Nephron (organoid): ENCODE data around the gene PALS1.
A peak's percentile ranks its signal among the peaks of the same experiment; 100 is the strongest.

Experiments used
- H3K27ac Mint-ChIP-seq, 3 experiments: 2 replicates each; pipeline ENCODE4 v1.8.0; 2020; ENCODE audit warnings: mixed read lengths in 3 of 3, mild to moderate bottlenecking in 2 of 3, moderate library complexity in 1 of 3
- H3K27me3 Mint-ChIP-seq: 2 replicates; pipeline ENCODE4 v1.8.0; 2021; ENCODE audit warnings: low read depth, mild to moderate bottlenecking, moderate library complexity, mixed read lengths
- H3K36me3 Mint-ChIP-seq: 2 replicates; pipeline ENCODE4 v1.8.0; 2020; ENCODE audit warnings: low read depth, mixed read lengths
- H3K4me1 Mint-ChIP-seq: 2 replicates; pipeline ENCODE4 v1.8.0; 2020; ENCODE audit warnings: mixed read lengths
- H3K4me3 Mint-ChIP-seq, 3 experiments: 2 replicates each; pipeline ENCODE4 v1.8.0; 2020; ENCODE audit warnings: mild to moderate bottlenecking in 3 of 3, mixed read lengths in 3 of 3, moderate library complexity in 2 of 3
- H3K9me3 Mint-ChIP-seq: 2 replicates; pipeline ENCODE4 v1.8.0; 2020; ENCODE audit warnings: mixed read lengths
- TF ChIP-seq, protein P1 (sequence below), 3 experiments: fragments of 200-600 bp; sonication (generic); IDR thresholded peaks; one replicate each; pipeline ENCODE4 v1.5.0; 2021; ENCODE audit warnings: antibody characterized with exemption in 3 of 3; ENCODE audit not compliant: unreplicated experiment in 3 of 3

The PALS1 gene

DNA sequence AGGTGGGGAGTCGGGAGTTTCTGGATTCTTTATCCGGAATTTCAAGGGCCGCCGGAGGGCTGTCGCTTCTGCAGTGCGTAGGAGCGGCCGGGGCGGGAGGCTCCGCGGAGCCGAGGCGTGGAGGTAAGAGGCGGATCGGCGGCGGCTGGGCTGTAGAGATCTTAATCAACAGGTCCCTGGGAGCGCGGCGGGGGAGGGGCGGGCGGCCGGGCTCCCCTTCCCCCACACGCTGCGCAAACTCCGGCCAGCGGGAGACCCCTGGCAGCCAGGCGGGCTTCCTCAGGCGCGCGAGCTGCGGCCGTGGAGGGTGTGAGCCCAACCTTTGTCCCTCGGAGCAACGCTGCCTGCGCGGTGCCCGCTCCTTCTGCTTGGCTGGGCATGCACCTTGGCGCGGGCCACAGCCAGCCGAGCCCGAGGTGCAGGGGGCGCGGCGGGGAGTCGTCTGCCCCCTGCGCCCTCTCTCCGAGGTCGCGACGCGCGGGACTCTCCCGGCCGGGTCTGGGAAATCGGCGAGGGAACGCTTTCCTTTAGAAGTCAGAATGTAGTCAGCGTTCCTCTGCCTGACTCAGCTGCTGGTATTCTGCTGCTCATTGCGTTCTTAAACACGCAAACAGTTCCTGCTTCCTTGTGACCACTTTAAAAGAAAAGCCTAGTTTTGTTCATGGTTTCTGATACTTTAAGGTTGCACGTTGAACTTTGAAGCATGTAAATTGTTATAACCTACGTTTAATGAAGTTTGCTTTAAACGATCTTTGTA is at the start of gene PALS1:
TSS of gene PALS1 (plus strand) at position 25 of the 757 bp plus-strand sequence. CDS start 37,736 bp downstream, outside the sequence.
- TF ChIP-seq, protein P1, sequence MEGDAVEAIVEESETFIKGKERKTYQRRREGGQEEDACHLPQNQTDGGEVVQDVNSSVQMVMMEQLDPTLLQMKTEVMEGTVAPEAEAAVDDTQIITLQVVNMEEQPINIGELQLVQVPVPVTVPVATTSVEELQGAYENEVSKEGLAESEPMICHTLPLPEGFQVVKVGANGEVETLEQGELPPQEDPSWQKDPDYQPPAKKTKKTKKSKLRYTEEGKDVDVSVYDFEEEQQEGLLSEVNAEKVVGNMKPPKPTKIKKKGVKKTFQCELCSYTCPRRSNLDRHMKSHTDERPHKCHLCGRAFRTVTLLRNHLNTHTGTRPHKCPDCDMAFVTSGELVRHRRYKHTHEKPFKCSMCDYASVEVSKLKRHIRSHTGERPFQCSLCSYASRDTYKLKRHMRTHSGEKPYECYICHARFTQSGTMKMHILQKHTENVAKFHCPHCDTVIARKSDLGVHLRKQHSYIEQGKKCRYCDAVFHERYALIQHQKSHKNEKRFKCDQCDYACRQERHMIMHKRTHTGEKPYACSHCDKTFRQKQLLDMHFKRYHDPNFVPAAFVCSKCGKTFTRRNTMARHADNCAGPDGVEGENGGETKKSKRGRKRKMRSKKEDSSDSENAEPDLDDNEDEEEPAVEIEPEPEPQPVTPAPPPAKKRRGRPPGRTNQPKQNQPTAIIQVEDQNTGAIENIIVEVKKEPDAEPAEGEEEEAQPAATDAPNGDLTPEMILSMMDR (IDR thresholded peaks at IDR 0.05; ENCODE audit: unreplicated experiment in 3 of 3) = no peak
- Mint-ChIP-seq H3K4me1 (peaks cover 8% of the 10 kb centered on the region), H3K36me3 (peaks cover 4% of the 10 kb centered on the region), H3K4me3 (peak within 1 kb of the TSS; percentile 81 to 94 (median 82)), H3K27ac (peak within 1 kb of the TSS; percentile 87 to 99 (median 97)), H3K9me3 (no peaks in the 10 kb centered on the region), H3K27me3 (peaks cover 9% of the 10 kb centered on the region)

DNA sequence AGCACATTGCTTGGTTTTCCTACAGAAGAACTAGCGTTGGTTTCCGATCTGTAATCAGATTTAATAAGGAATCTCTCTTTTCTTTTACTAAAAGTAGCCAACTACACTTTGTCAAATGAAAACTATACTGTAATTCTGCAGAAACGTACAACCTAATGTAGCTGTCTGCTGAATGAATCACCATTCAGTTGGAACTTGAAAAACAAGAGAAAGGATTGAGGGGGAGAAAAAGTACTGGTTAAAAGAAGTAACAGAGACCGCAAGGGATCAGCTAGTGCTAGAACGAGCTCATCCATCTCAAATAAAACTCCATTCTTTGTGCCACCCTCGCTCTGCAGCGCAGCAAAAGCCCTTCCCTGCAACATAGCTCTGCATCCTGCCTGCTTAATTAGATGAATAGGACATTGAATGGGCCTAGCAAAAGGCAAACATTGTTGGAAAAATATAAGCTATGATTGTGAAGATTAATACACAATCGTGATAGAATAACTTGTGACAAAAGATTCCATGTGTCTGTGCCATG is 49.4 kb upstream of the PALS1 start:
- H3K27ac Mint-ChIP-seq = no peak overlapping the region
- H3K4me3 Mint-ChIP-seq = no peak overlapping the region
- no peaks in the 10 kb centered on the region for H3K27me3 Mint-ChIP-seq
- no peaks in the 10 kb centered on the region for H3K4me1 Mint-ChIP-seq
- no peaks in the 10 kb centered on the region for H3K9me3 Mint-ChIP-seq
- H3K36me3 Mint-ChIP-seq = no peaks in the 10 kb centered on the region
- TF ChIP-seq, protein P1 (IDR thresholded peaks at IDR 0.05; ENCODE audit: unreplicated experiment in 3 of 3) = no peak

DNA sequence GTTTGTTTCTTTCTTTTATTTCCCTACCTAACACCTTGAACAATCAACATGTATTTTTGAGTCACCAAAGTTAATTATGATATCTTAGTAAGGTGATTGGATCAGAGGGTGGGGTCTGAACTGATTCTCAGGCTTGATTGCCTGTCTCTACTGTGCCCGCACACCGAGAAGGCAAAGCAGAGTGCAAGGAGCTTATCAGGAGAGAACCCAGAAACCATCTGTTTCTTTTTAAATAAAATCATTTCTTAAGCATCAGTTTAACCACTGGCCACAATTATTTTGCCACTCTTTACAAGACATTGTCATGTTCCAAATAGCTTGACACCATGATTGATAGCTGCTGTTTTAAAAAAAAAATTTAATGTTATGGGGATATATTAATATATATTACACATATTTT is 48.9 kb upstream of the PALS1 start:
- Mint-ChIP-seq H3K36me3 (no peaks in the 10 kb centered on the region), H3K4me3 (no peak overlapping the region), H3K27ac (no peak overlapping the region), H3K27me3 (no peaks in the 10 kb centered on the region), H3K9me3 (no peaks in the 10 kb centered on the region), H3K4me1 (no peaks in the 10 kb centered on the region)
- TF ChIP-seq, protein P1 (IDR thresholded peaks at IDR 0.05; ENCODE audit: unreplicated experiment in 3 of 3) = no peak

DNA sequence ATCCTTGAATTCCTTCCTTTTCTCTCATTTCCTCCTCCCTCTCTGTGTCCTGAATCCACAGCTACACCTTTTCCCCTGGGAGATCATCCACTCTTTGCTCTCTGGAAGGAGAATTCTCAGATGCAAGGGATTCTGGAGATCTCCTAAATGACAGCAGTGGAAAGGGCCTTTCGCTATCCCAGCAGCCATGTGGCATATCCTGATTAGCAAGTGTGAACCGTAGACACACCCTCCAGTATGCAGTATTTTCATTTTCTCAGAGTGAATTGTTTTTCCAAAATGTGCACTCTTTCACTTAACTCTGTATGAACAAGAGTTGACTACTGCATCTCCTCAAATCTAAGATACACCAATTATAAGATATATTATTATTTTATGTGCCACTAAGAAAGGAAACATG is 46.0 kb upstream of the PALS1 start:
- Mint-ChIP-seq H3K4me3 (no peak overlapping the region), H3K9me3 (no peaks in the 10 kb centered on the region), H3K27ac (no peak overlapping the region), H3K27me3 (no peaks in the 10 kb centered on the region), H3K36me3 (no peaks in the 10 kb centered on the region), H3K4me1 (no peaks in the 10 kb centered on the region)
- TF ChIP-seq, protein P1 (IDR thresholded peaks at IDR 0.05; ENCODE audit: unreplicated experiment in 3 of 3) = no peak

DNA sequence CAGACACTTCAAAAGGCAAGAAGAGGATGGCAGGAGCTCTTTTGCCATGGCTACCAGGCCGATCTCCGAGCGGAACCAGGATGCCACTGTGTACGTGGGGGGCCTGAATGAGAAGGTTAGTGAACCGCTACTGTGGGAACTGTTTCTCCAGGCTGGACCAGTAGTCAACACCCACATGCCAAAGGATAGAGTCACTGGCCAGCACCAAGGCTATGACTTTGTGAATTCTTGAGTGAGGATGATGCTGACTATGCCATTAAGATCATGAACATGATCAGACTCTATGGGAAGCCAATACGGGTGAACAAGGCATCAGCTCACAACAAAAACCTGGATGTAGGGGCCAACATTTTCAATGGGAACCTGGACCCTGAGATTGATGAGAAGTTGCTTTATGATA is 42.2 kb upstream of the PALS1 start:
- H3K27ac Mint-ChIP-seq = no peak overlapping the region
- H3K4me1 Mint-ChIP-seq = no peaks in the 10 kb centered on the region
- TF ChIP-seq, protein P1 (IDR thresholded peaks at IDR 0.05; ENCODE audit: unreplicated experiment in 3 of 3) = no peak
- H3K27me3 Mint-ChIP-seq = no peaks in the 10 kb centered on the region
- no peaks in the 10 kb centered on the region for H3K36me3 Mint-ChIP-seq
- no peak overlapping the region for H3K4me3 Mint-ChIP-seq
- H3K9me3 Mint-ChIP-seq = no peaks in the 10 kb centered on the region

DNA sequence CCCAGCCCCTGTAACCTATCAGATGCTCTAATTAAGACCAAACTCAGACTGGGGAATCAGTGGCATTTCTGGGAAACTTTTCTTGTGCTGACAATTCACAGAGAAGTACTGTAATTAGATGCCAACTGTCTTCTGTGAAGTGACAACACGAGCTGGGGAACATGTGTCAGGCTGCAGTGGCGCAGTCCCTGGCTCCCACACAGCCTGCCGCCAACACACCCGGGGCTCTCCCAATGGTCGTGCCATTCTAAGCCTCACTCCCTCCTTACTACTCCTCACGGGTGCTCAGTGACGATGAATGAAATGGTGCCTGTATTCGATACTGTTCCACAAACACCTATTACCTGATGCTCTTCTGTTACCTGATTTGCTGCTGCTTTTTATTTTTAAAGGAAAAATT is 33.4 kb upstream of the PALS1 start:
- Mint-ChIP-seq H3K27ac (no peak overlapping the region), H3K9me3 (no peaks in the 10 kb centered on the region), H3K27me3 (peaks cover 3% of the 10 kb centered on the region), H3K4me1 (no peaks in the 10 kb centered on the region), H3K36me3 (no peaks in the 10 kb centered on the region), H3K4me3 (no peak overlapping the region)
- TF ChIP-seq, protein P1 (IDR thresholded peaks at IDR 0.05; ENCODE audit: unreplicated experiment in 3 of 3) = no peak
